Caco-2 (cell line): Measurements from ENCODE around the gene RNH1. TPM values are rescaled to one million over a fixed set of nuclear protein-coding genes. Genes with fewer than 3 reads are reported as not detected.

Source experiments
- BruUV-seq: library from RNA; stranded (reverse); fragments of 400-500 nt; replicated peaks from 2 replicates; lab custom pipeline; 2021; lab: Mats Ljungman, UMichigan
- CTCF ChIA-PET: fragments of 300-600 bp; sonication (Branson Sonifier 250); formaldehyde crosslinking; loops from one replicate; lab custom pipeline; 2022; ENCODE audit warnings: antibody characterized with exemption; lab: Charles Lee
- POLR2A ChIA-PET: fragments of 300-600 bp; sonication (Branson Sonifier 250); formaldehyde crosslinking; loops from one replicate; lab custom pipeline; 2022; ENCODE audit warnings: antibody characterized with exemption; lab: Charles Lee
- DNase-seq, 2 experiments: peaks; one replicate each; pipeline versions ENCODE4 v3.0.0 to v3.0.0-alpha.2; 2020 to 2022
- H3K27me3 ChIP-seq: replicated peaks from 2 replicates; pipeline ENCODE4 v1.6.0; 2011; ENCODE audit warnings: low read length; ENCODE audit not compliant: control insufficient read depth, insufficient read depth
- H3K36me3 ChIP-seq: 2 replicates; pipeline ENCODE4 v1.5.1; 2011; ENCODE audit warnings: low read length; ENCODE audit not compliant: control insufficient read depth, insufficient read depth
- H3K4me1 ChIP-seq: fragments of 250-450 bp; sonication (Bioruptor Pico); 2 replicates; pipeline ENCODE4 v1.5.1; 2020; ENCODE audit warnings: mild to moderate bottlenecking
- H3K4me3 ChIP-seq: 2 replicates; pipeline ENCODE4 v1.5.1; 2011; ENCODE audit warnings: low read depth, mild to moderate bottlenecking, control low read depth, low read length
- H3K9me3 ChIP-seq: fragments of 250-450 bp; sonication (Bioruptor Pico); 2 replicates; pipeline ENCODE4 v1.5.1; 2020; ENCODE audit warnings: mild to moderate bottlenecking, moderate library complexity
- H3K27ac Mint-ChIP-seq: one replicate; pipeline ENCODE4 v1.8.0; 2022; ENCODE audit warnings: mixed read lengths; ENCODE audit not compliant: unreplicated experiment
- H3K27me3 Mint-ChIP-seq: one replicate; pipeline ENCODE4 v1.8.0; 2022; ENCODE audit warnings: mixed read lengths; ENCODE audit not compliant: insufficient read depth, unreplicated experiment
- H3K36me3 Mint-ChIP-seq: one replicate; pipeline ENCODE4 v1.8.0; 2022; ENCODE audit warnings: mild to moderate bottlenecking, mixed read lengths; ENCODE audit not compliant: insufficient read depth, unreplicated experiment
- H3K4me1 Mint-ChIP-seq: one replicate; pipeline ENCODE4 v1.8.0; 2022; ENCODE audit warnings: low read depth, mixed read lengths; ENCODE audit not compliant: unreplicated experiment
- H3K4me3 Mint-ChIP-seq: one replicate; pipeline ENCODE4 v1.8.0; 2022; ENCODE audit warnings: mild to moderate bottlenecking, moderate library complexity, mixed read lengths; ENCODE audit not compliant: unreplicated experiment
- H3K9me3 Mint-ChIP-seq: one replicate; pipeline ENCODE4 v1.8.0; 2022; ENCODE audit warnings: mixed read lengths; ENCODE audit not compliant: unreplicated experiment
- intact Hi-C: fragments of 100-400 bp; cut with micrococcal nuclease; formaldehyde crosslinking; loops from one replicate; pipeline ENCODE4 v1.10.0; 2022; ENCODE audit not compliant: unreplicated experiment
- total RNA-seq: library from RNA; stranded (reverse); gene quantifications from 2 replicates; pipeline ENCODE4 v1.2.3, GENCODE V29; 2022
- TF ChIP-seq, protein P1 (sequence below), 2 experiments: fragments of 200-600 bp in 1 of 2; IDR thresholded peaks; 1 replicate in 1 of 2; 2 replicates in 1 of 2; pipeline versions ENCODE4 v1.5.1 to v1.8.0; 2011 to 2022; ENCODE audit warnings: antibody characterized with exemption in 1 of 2, control low read depth in 1 of 2, inconsistent platforms in 1 of 2, low read depth in 1 of 2, low read length in 1 of 2, mild to moderate bottlenecking in 1 of 2, moderate library complexity in 1 of 2; ENCODE audit not compliant: insufficient read depth in 1 of 2, severe bottlenecking in 1 of 2, unreplicated experiment in 1 of 2

The RNH1 gene
- total RNA-seq, 1 experiment from 2014 or later, result 136 TPM

DNA sequence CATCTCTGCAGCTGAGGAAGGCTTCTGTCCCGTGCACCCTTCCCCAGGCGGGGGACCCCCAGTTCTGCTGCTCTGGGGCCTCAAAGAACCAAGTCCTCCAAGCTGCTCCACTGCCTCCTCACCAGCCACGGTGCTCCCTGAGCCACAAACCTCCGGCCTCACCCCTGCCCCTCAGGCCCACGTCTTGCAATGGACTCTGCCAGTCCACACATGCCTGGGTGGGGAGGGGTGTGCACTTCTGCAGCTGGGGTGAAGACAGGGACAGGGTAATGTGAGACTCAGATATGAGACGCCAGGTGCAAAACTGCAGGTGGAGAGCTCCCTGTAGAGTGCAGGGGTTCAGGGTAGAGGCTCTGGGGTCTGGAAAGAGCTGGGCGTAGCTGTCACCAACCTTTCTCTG lies 60.2 kb downstream of the RNH1 start:
- Histone ChIP-seq H3K4me1 (peaks cover 49% of the 10 kb centered on the region), H3K36me3 (no peaks in the 10 kb centered on the region), H3K4me3 (no peak overlapping the region), H3K9me3 (no peaks in the 10 kb centered on the region), H3K27me3 (no peaks in the 10 kb centered on the region)
- BruUV-seq, result no TSS peak
- peak overlapping the region; percentile 92 for H3K27ac Mint-ChIP-seq
- CTCF ChIA-PET, result interaction anchor here (0.5 to 4.3 kb wide), 4 partner anchors 17 to 139 kb away, joined by 3 to 43 read pairs (median 10); partner anchors contain the start of genes B4GALNT4 and IFITM2
- H3K27me3 Mint-ChIP-seq, result no peaks in the 10 kb centered on the region
- peaks cover 13% of the 10 kb centered on the region for H3K36me3 Mint-ChIP-seq
- H3K9me3 Mint-ChIP-seq, result no peaks in the 10 kb centered on the region
- H3K4me3 Mint-ChIP-seq, result peak overlapping the region; percentile 64
- POLR2A ChIA-PET, result no interaction called here
- DNase-seq, result no peak
- TF ChIP-seq, protein P1, sequence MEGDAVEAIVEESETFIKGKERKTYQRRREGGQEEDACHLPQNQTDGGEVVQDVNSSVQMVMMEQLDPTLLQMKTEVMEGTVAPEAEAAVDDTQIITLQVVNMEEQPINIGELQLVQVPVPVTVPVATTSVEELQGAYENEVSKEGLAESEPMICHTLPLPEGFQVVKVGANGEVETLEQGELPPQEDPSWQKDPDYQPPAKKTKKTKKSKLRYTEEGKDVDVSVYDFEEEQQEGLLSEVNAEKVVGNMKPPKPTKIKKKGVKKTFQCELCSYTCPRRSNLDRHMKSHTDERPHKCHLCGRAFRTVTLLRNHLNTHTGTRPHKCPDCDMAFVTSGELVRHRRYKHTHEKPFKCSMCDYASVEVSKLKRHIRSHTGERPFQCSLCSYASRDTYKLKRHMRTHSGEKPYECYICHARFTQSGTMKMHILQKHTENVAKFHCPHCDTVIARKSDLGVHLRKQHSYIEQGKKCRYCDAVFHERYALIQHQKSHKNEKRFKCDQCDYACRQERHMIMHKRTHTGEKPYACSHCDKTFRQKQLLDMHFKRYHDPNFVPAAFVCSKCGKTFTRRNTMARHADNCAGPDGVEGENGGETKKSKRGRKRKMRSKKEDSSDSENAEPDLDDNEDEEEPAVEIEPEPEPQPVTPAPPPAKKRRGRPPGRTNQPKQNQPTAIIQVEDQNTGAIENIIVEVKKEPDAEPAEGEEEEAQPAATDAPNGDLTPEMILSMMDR (IDR thresholded peaks at IDR 0.05; ENCODE audit: insufficient read depth in 1 of 2, low read depth in 1 of 2, low read length in 1 of 2, severe bottlenecking in 1 of 2, unreplicated experiment in 1 of 2), result no peak
- intact Hi-C loops, result loop anchor here (5.0 to 10.0 kb wide), 3 partner anchors 52 to 240 kb away; partner anchors contain the start of genes B4GALNT4, BET1L, PKP3 and RIC8A
- H3K4me1 Mint-ChIP-seq, result peaks cover 32% of the 10 kb centered on the region

DNA sequence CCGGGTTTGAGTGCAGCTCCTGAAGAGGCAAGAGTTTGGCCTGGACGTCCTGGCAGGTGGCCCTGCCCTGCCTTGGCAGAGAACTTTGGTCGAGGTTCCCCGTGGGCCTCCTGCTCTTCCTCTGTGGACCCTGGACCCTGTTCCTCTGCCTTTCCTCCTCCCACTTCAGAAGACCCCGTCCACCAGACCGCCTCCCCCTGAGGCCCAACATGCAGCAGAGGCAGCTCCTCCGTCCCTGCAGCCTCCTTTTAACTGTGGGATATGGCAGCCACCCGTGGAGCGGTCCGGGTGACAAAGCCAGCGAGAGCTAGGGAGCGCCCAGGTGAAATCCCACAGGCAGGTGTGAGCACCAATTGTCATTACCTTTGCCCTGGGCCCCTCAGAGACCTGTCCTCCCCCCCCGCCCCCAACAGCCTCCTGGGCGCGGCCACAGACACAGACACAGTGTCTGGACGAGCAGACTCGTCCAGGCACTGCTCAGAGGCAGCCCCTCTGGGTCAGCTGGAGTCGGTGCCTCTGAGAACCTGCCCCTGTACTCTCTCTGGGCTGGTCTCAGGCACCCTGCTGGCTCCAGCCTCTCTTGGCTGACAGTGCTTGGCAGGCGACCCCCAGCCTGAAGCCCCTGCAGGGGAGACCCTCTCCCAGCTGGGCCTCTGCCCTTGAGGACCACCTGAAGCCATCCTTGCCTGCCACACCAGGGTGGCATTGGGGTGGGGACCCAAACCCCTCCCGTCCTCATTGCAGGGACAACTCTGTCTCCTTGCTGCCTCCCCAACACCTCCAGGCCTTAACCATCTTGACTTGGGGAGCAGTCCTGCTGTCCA lies 61.1 kb downstream of the RNH1 start:
- H3K27me3 Mint-ChIP-seq, result no peaks in the 10 kb centered on the region
- no TSS peak for BruUV-seq
- H3K4me1 Mint-ChIP-seq, result peaks cover 24% of the 10 kb centered on the region
- H3K36me3 Mint-ChIP-seq, result peaks cover 13% of the 10 kb centered on the region
- peak overlapping the region; percentile 92 for H3K27ac Mint-ChIP-seq
- Histone ChIP-seq H3K27me3 (no peaks in the 10 kb centered on the region), H3K9me3 (no peaks in the 10 kb centered on the region), H3K36me3 (no peaks in the 10 kb centered on the region), H3K4me3 (peak overlapping the region; percentile 16), H3K4me1 (peaks cover 43% of the 10 kb centered on the region)
- CTCF ChIA-PET, result interaction anchor here (0.6 to 0.8 kb wide), 2 partner anchors 61 to 109 kb away, joined by 3 read pairs; partner anchors contain the start of gene RNH1
- intact Hi-C loops, result loop anchor here (5.0 to 10.0 kb wide), 3 partner anchors 51 to 239 kb away; partner anchors contain the start of genes B4GALNT4, BET1L, PKP3 and RIC8A
- DNase-seq, result peak; percentile 68 to 86
- no peaks in the 10 kb centered on the region for H3K9me3 Mint-ChIP-seq
- TF ChIP-seq, protein P1 (IDR thresholded peaks at IDR 0.05; ENCODE audit: insufficient read depth in 1 of 2, low read depth in 1 of 2, low read length in 1 of 2, severe bottlenecking in 1 of 2, unreplicated experiment in 1 of 2), result no peak
- POLR2A ChIA-PET, result interaction anchor here (0.8 kb wide), 1 partner anchor 24 kb away, joined by 5 read pairs; no protein-coding TSS in a partner anchor
- peak overlapping the region; percentile 64 for H3K4me3 Mint-ChIP-seq

Other genes starting within 250 kb of the RNH1 start
- gene NLRP6, start 228.8 kb downstream of the RNH1 start, total RNA-seq, result not detected in 2 replicates
- 59.6 and 66.5 TPM in 2 replicates for gene PGGHG, start 218.1 kb downstream of the RNH1 start, total RNA-seq
- not detected in 2 replicates for gene IFITM5, start 207.7 kb downstream of the RNH1 start, total RNA-seq
- gene IFITM2, start 199.4 kb downstream of the RNH1 start, total RNA-seq, result 7.0 and 7.3 TPM in 2 replicates
- gene IFITM1, start 193.2 kb downstream of the RNH1 start, total RNA-seq, result 3.0 and 3.2 TPM in 2 replicates
- 6.9 and 12.4 TPM in 2 replicates for gene IFITM3, start 186.4 kb downstream of the RNH1 start, total RNA-seq
- 30.7 and 35.6 TPM in 2 replicates for gene B4GALNT4, start 137.7 kb downstream of the RNH1 start, total RNA-seq
- gene PKP3, start 113.0 kb downstream of the RNH1 start, total RNA-seq, result 143 and 149 TPM in 2 replicates
- gene SIGIRR, start 92.2 kb downstream of the RNH1 start, total RNA-seq, result 119 and 124 TPM in 2 replicates
- gene ANO9, start 65.2 kb downstream of the RNH1 start, total RNA-seq, result 85.5 and 92.6 TPM in 2 replicates
- gene PTDSS2, start 57.0 kb downstream of the RNH1 start, total RNA-seq, result 40.6 and 44.3 TPM in 2 replicates
- 60.2 and 69.0 TPM in 2 replicates for gene HRAS, start 28.3 kb upstream of the RNH1 start, total RNA-seq
- 4.3 and 4.4 TPM in 2 replicates for gene LRRC56, start 30.3 kb upstream of the RNH1 start, total RNA-seq
- gene LMNTD2, start 53.5 kb upstream of the RNH1 start, total RNA-seq, result 11.9 and 13.8 TPM in 2 replicates
- gene RASSF7, start 53.7 kb upstream of the RNH1 start, total RNA-seq, result 61.1 and 65.5 TPM in 2 replicates
- gene PHRF1, start 69.2 kb upstream of the RNH1 start, total RNA-seq, result 43.9 and 46.8 TPM in 2 replicates
- gene IRF7, start 108.7 kb upstream of the RNH1 start, total RNA-seq, result 27.2 and 31.2 TPM in 2 replicates
- gene CDHR5, start 117.7 kb upstream of the RNH1 start, total RNA-seq, result 30.2 and 42.0 TPM in 2 replicates
- gene SCT, start 119.9 kb upstream of the RNH1 start, total RNA-seq, result not detected in 2 replicates
- gene DRD4, start 130.0 kb upstream of the RNH1 start, total RNA-seq, result 1.0 and 1.1 TPM in 2 replicates
- gene DEAF1, start 188.0 kb upstream of the RNH1 start, total RNA-seq, result 50.6 and 56.6 TPM in 2 replicates
- 70.3 and 74.7 TPM in 2 replicates for gene TMEM80, start 188.6 kb upstream of the RNH1 start, total RNA-seq
- gene EPS8L2, start 199.0 kb upstream of the RNH1 start, total RNA-seq, result 203 and 224 TPM in 2 replicates
- gene TALDO1, start 240.2 kb upstream of the RNH1 start, total RNA-seq, result 293 and 300 TPM in 2 replicates